ENCODE results near the gene CMTR1. TPM values are rescaled to one million over a fixed set of nuclear protein-coding genes. Genes with fewer than 3 reads are reported as not detected.

Gene CMTR1
- total RNA-seq, 6 experiments from 2014 or later: 15.6 to 22.3 (median 16.5) TPM

DNA sequence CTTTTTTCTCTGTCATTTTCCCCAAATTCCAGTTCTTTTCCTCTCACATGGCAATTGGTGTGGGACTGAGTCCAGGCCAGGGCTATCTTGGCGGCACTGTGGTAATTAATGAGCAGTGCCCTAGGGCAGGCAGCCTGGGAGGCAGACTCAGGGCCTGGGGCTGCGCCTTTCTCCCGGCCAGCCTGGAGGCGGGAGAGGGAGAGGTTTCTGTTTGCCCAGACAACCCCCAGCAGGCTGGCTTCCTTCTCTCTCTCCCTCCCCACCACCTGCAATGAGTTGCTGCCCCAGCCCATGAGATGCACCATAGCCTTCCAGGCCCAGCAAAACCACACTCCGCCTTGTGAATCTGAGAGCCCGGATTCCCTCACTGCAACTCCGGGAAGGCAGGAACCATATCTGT lies 81.8 kb downstream of the CMTR1 start:
- ATAC-seq (no peak), DNase-seq (no peak)
- 53% methylated on average over 5 of the region's 7 CpGs for WGBS (ENCODE audit: insufficient coverage, low coverage, low lambda C conversion rate, missing lambda C conversion rate)
- H3K27ac ChIP-seq: no peak overlapping the region
- no peaks in the 10 kb centered on the region for H3K36me3 ChIP-seq
- H3K9me3 ChIP-seq: no peaks in the 10 kb centered on the region
- no peak overlapping the region for H3K4me3 ChIP-seq
- intact Hi-C loops (cut with DNase I): no loop called here
- TF ChIP-seq, protein P1, sequence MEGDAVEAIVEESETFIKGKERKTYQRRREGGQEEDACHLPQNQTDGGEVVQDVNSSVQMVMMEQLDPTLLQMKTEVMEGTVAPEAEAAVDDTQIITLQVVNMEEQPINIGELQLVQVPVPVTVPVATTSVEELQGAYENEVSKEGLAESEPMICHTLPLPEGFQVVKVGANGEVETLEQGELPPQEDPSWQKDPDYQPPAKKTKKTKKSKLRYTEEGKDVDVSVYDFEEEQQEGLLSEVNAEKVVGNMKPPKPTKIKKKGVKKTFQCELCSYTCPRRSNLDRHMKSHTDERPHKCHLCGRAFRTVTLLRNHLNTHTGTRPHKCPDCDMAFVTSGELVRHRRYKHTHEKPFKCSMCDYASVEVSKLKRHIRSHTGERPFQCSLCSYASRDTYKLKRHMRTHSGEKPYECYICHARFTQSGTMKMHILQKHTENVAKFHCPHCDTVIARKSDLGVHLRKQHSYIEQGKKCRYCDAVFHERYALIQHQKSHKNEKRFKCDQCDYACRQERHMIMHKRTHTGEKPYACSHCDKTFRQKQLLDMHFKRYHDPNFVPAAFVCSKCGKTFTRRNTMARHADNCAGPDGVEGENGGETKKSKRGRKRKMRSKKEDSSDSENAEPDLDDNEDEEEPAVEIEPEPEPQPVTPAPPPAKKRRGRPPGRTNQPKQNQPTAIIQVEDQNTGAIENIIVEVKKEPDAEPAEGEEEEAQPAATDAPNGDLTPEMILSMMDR (IDR thresholded peaks at IDR 0.05): no peak
- TF ChIP-seq POLR2A (IDR thresholded peaks at IDR 0.05): no peak
- no peaks in the 10 kb centered on the region for H3K27me3 ChIP-seq
- peaks cover 0 to 23% (median 9%) of the 10 kb centered on the region in 4 donors for H3K4me1 ChIP-seq

DNA sequence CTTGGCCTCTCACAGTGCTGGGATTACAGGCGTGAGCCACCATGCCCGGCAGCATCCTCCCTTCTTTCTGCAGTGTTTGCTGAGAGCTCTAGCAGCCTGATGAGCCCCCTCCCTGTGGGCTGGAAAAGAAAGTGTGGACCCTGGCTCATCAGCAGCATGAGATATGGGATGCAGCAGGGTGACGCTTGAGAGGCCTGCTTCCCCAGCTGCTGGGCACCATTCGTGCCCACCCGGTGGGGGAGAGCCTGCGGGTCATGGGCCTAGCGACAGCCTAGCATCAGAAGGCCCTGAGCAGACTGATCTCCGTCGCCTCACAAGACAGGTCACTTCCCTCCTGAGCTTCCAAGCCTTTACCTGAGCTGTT lies 82.7 kb downstream of the CMTR1 start:
- peak overlapping the region in 2 of 3 donors; percentile 82 for H3K27ac ChIP-seq

DNA sequence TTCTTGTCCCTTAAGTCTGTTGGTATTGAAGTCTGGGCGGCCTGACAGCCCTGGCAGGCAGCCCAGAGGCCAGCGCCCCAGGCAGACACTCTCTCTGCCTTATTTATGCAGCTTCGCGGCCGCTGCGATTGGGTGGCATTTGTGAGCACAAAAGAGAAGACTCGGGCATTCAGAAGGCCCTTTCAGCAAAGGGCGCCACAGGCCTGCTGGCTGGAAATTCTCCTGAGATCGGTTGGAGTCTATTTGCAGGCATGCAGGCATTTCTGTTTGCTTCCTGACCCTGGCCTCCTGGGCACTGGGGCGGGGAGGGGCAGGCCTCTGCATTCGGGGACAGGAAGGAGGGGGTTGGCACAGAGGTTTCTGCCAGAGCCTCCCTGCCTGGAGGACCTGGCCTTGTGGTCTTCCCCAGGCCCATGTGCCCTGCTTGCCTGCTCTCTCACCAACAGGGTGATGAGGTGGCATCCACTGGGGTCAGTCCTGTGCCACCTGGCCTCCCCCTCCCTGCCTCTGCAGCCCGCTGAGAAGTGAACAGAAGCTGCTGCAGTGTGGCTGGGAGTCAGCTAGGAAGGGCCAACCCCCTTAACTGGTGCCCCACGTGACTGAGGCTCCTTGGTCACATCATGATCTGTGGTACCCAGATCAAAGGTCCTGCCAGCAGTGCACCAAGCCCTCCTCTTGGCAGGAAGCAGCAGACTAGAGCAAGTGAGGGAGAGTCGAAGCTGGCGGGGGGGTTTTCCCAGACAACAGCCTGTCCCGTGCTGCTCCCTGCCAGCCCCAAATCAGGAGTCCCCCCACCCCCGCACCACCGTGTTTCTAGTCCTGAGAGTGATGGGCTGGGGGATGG lies 83.3 kb downstream of the CMTR1 start:
- peaks cover 0 to 23% (median 9%) of the 10 kb centered on the region in 4 donors for H3K4me1 ChIP-seq
- TF ChIP-seq POLR2A (IDR thresholded peaks at IDR 0.05): peak; percentile 42
- TF ChIP-seq, protein P1 (IDR thresholded peaks at IDR 0.05): no peak
- DNase-seq (peak; percentile 64 to 89 (median 89)), ATAC-seq (peak; percentile 71 to 88 (median 80))
- H3K4me3 ChIP-seq: peak overlapping the region in 2 of 3 donors; percentile 17 to 41
- intact Hi-C loops (cut with DNase I): no loop called here
- no peaks in the 10 kb centered on the region for H3K36me3 ChIP-seq
- H3K9me3 ChIP-seq: no peaks in the 10 kb centered on the region
- 13% methylated on average over 8 of the region's 18 CpGs for WGBS (ENCODE audit: insufficient coverage, low coverage, low lambda C conversion rate, missing lambda C conversion rate)
- peak overlapping the region in 2 of 3 donors; percentile 82 for H3K27ac ChIP-seq
- H3K27me3 ChIP-seq: no peaks in the 10 kb centered on the region

More for the DNA sequence above, 82.7 kb downstream of the CMTR1 start:
- H3K9me3 ChIP-seq: no peaks in the 10 kb centered on the region
- intact Hi-C loops (cut with DNase I): no loop called here
- H3K27me3 ChIP-seq: no peaks in the 10 kb centered on the region
- no peak for ATAC-seq
- WGBS (ENCODE audit: insufficient coverage, low coverage, low lambda C conversion rate, missing lambda C conversion rate): 24% methylated on average over 5 of the region's 9 CpGs
- peak overlapping the region in 2 of 3 donors; percentile 17 to 41 for H3K4me3 ChIP-seq
- TF ChIP-seq POLR2A (IDR thresholded peaks at IDR 0.05): no peak
- no peak for DNase-seq
- peaks cover 0 to 23% (median 9%) of the 10 kb centered on the region in 4 donors for H3K4me1 ChIP-seq
- no peaks in the 10 kb centered on the region for H3K36me3 ChIP-seq

DNA sequence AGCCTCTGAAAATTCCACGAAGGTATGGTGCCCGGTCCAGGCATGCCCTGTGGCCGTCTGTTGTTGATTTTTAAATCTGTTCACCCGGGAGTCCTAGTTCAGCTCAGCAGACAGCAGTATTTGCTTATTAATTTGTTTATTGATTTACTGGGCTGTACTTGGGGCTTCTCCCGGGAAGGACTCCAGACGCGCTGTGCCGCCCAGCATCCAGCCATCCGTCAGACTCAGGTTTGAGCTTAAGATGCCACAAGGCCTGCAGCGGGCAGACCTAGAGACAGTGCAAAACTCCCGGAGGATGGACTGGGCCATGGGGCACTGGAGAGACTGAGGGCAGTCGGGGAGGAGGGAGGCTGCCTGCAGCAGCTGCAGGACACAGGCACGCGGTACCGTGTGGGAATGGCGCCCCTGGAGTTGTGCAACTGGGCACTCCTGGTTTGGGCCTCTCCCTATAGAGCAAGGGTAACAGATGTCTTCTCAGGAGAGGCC lies 83.9 kb downstream of the CMTR1 start:
- Histone ChIP-seq H3K4me1 (peaks cover 0 to 23% (median 9%) of the 10 kb centered on the region in 4 donors), H3K4me3 (peak overlapping the region in 2 of 3 donors; percentile 17 to 41)

More for the DNA sequence above, 83.9 kb downstream of the CMTR1 start:
- ATAC-seq (peak; percentile 76 to 81 (median 80)), DNase-seq (peak in 2 of 3 donors; percentile 39 to 78)
- Histone ChIP-seq H3K36me3 (no peaks in the 10 kb centered on the region), H3K27ac (peak overlapping the region in 2 of 3 donors; percentile 82), H3K9me3 (no peaks in the 10 kb centered on the region), H3K27me3 (no peaks in the 10 kb centered on the region)
- TF ChIP-seq, protein P1 (IDR thresholded peaks at IDR 0.05): no peak
- TF ChIP-seq POLR2A (IDR thresholded peaks at IDR 0.05): no peak
- intact Hi-C loops (cut with DNase I): no loop called here
- 20% methylated on average over 7 of the region's 16 CpGs for WGBS (ENCODE audit: insufficient coverage, low coverage, low lambda C conversion rate, missing lambda C conversion rate)
